ENCODE measurements around the gene MYO15A.

GRCh38 chr17:18225121-18225641, 116.6 kb downstream of the MYO15A start, which contains the start of gene LLGL1:
- TF ChIP-seq CTCF (conservative IDR thresholded peaks at IDR 0.05; ENCODE audit: low read length) (no peak), EZH2phosphoT487 (IDR thresholded peaks at IDR 0.05; ENCODE audit: borderline replicate concordance, low read depth, low read length) (no peak)
